HepG2 (cell line): ENCODE results near the gene GRIK3. TPM values are rescaled to one million over a fixed set of nuclear protein-coding genes. Genes with fewer than 3 reads are reported as not detected.

Experiments used
- ATAC-seq: fragments of 200-7000 bp; cut with Tn5 transposase; 3 replicates; pipeline ENCODE4 v1.9.1; 2020; ENCODE audit warnings: mild to moderate bottlenecking, moderate library complexity
- BruUV-seq: library from RNA; stranded (reverse); fragments of 400-500 nt; replicated peaks from 2 replicates; lab custom pipeline; 2021; lab: Mats Ljungman, UMichigan
- CTCF ChIA-PET: fragments of 300-600 bp; formaldehyde crosslinking; extraction: SDS; loops from one replicate; lab custom pipeline; 2021; ENCODE audit warnings: low total read pairs, inconsistent platforms, low intra/inter-chr PET ratio; lab: Yijun Ruan, JAX
- POLR2A ChIA-PET: fragments of 350-600 bp; sonication (Branson Sonifier 250); formaldehyde crosslinking; loops from one replicate; lab custom pipeline; 2020; ENCODE audit warnings: antibody characterized with exemption, inconsistent platforms; lab: Yijun Ruan, JAX
- DNase-seq: peaks from one replicate; pipeline ENCODE4 v3.0.0-alpha.2; 2015; ENCODE audit warnings: low spot score
- FAIRE-seq: peaks from 3 replicates; lab custom pipeline; 2011; peaks lifted over from hg19 to GRCh38; lab: Jason Lieb, UNC
- H2AFZ ChIP-seq: one replicate; pipeline ENCODE4 v1.6.1; 2011; ENCODE audit warnings: low read length, inconsistent platforms
- H3K27ac ChIP-seq: fragments of 300-600 bp; 3 replicates; pipeline ENCODE4 v1.8.0; 2011; ENCODE audit warnings: mixed run types, mild to moderate bottlenecking, mixed read lengths, low read length, inconsistent platforms; ENCODE audit not compliant: insufficient read depth; ENCODE audit errors: extremely low read length
- H3K27me3 ChIP-seq, 2 experiments: fragments of 200-600 bp in 1 of 2; 2 replicates in 1 of 2; 3 replicates in 1 of 2; pipeline versions ENCODE4 v1.6.0 to v1.8.0; 2011; ENCODE audit warnings: low read length in 2 of 2, mild to moderate bottlenecking in 2 of 2, moderate library complexity in 2 of 2, inconsistent platforms in 1 of 2; ENCODE audit not compliant: insufficient read depth in 2 of 2, control insufficient read depth in 1 of 2
- H3K36me3 ChIP-seq, 2 experiments: fragments of 200-600 bp in 1 of 2; replicated peaks in 1 of 2; 2 replicates in 1 of 2; 3 replicates in 1 of 2; pipeline versions ENCODE4 v1.5.1 to v1.8.0; 2011; ENCODE audit warnings: low read length in 2 of 2, inconsistent platforms in 1 of 2; ENCODE audit not compliant: insufficient read depth in 2 of 2, control insufficient read depth in 1 of 2
- H3K4me1 ChIP-seq: 2 replicates; pipeline ENCODE4 v1.5.1; 2012; ENCODE audit warnings: low read length, inconsistent platforms; ENCODE audit not compliant: insufficient read depth
- H3K4me2 ChIP-seq: 2 replicates; pipeline ENCODE4 v1.6.0; 2011; ENCODE audit warnings: low read depth, low read length, inconsistent platforms
- H3K4me3 ChIP-seq, 3 experiments: fragments of 200-600 bp in 1 of 3; sonication (generic), shearing (Covaris generic) in 1 of 3; replicated peaks in 1 of 3; 2 replicates each; pipeline ENCODE4 v1.5.1; 2011 to 2016; ENCODE audit warnings: low read length in 3 of 3, inconsistent platforms in 2 of 3, low read depth in 2 of 3, mild to moderate bottlenecking in 2 of 3, control low read depth in 1 of 3, mixed read lengths in 1 of 3; ENCODE audit not compliant: insufficient read depth in 1 of 3
- H3K79me2 ChIP-seq: one replicate; pipeline ENCODE4 v1.6.1; 2011; ENCODE audit warnings: low read length, inconsistent platforms; ENCODE audit not compliant: insufficient read depth
- H3K9ac ChIP-seq: 2 replicates; pipeline ENCODE4 v1.6.0; 2011; ENCODE audit warnings: mild to moderate bottlenecking, low read depth, low read length, inconsistent platforms; ENCODE audit not compliant: insufficient read depth
- H3K9me3 ChIP-seq: 2 replicates; pipeline ENCODE4 v1.5.1; 2012; ENCODE audit warnings: mild to moderate bottlenecking, low read length
- H4K20me1 ChIP-seq: 2 replicates; pipeline ENCODE4 v1.6.0; 2011; ENCODE audit warnings: inconsistent platforms, mild to moderate bottlenecking, low read length, moderate library complexity; ENCODE audit not compliant: insufficient read depth
- NCOA2 ChIP-seq: sonication (generic); formaldehyde crosslinking; IDR thresholded peaks from 2 replicates; pipeline ENCODE4 v1.8.0; 2022; ENCODE audit warnings: inconsistent platforms
- NR2F2 ChIP-seq: IDR thresholded peaks from 2 replicates; pipeline ENCODE4 v1.6.1; 2012; ENCODE audit warnings: low read depth, inconsistent platforms, borderline replicate concordance
- SKI ChIP-seq: fragments of 450-650 bp; IDR thresholded peaks from one replicate; pipeline ENCODE4 v1.6.1; 2018; ENCODE audit warnings: mild to moderate bottlenecking; ENCODE audit not compliant: partially characterized antibody
- U2AF1 ChIP-seq: fragments of 200-400 bp; formaldehyde crosslinking; optimal IDR thresholded peaks from 2 replicates; pipeline ENCODE3; 2017; ENCODE audit warnings: mild to moderate bottlenecking, low read depth, low read length
- ZBTB21 ChIP-seq: sonication (generic); formaldehyde crosslinking; IDR thresholded peaks from 2 replicates; pipeline ENCODE4 v1.4.0; 2020; ENCODE audit warnings: missing genetic modification reagents
- ZMYM4 ChIP-seq: sonication (generic); formaldehyde crosslinking; IDR thresholded peaks from 2 replicates; pipeline ENCODE4 v1.8.1; 2023; ENCODE audit warnings: mild to moderate bottlenecking, missing genetic modification reagents
- ZNF33A ChIP-seq: sonication (generic); formaldehyde crosslinking; IDR thresholded peaks from 2 replicates; pipeline ENCODE4 v1.5.1; 2020; ENCODE audit warnings: missing genetic modification reagents, mild to moderate bottlenecking, moderate library complexity, borderline replicate concordance
- ZSCAN5A ChIP-seq: sonication (generic); formaldehyde crosslinking; IDR thresholded peaks from 2 replicates; pipeline ENCODE4 v1.8.0; 2022; ENCODE audit warnings: mild to moderate bottlenecking, missing genetic modification reagents, borderline replicate concordance
- WGBS: methylation state at CpG from one replicate; pipeline ENCODE4 v1.1.6; 2017; ENCODE audit warnings: low lambda C conversion rate; 5-methylcytosine and 5-hydroxymethylcytosine counted together
- in situ Hi-C: cut with HindIII; loops from 2 replicates; pipeline ENCODE4 v1.10.0; 2017; ENCODE audit warnings: low pct_unique_long_range_greater_than_20kb; ENCODE audit not compliant: extremely low pct_ligation_motif_present
- intact Hi-C: fragments of 100-400 bp; cut with micrococcal nuclease; formaldehyde crosslinking; loops from one replicate; pipeline ENCODE4 v1.10.0; 2022; ENCODE audit not compliant: unreplicated experiment
- polyA plus RNA-seq, 8 experiments: library from polyadenylated mRNA; depleted of rRNA in 3 of 8; stranded (reverse) in 7 of 8; unstranded in 1 of 8; fragments of >200 nt; fragmentation: Illumina TruSeq in 4 of 8; extraction: Trizol in 4 of 8; gene quantifications; 2 replicates each; pipeline versions ENCODE4 v1.2.1 to v1.2.3, GENCODE V29; 2011 to 2016; ENCODE audit warnings: low read depth in 4 of 8, missing spikeins in 1 of 8, mixed read lengths in 1 of 8; ENCODE audit not compliant: insufficient read depth in 1 of 8
- total RNA-seq, 5 experiments: library from RNA; depleted of rRNA; stranded (reverse); fragments of >200 nt; fragmentation: Illumina TruSeq; extraction: Trizol; gene quantifications; 2 replicates each; pipeline ENCODE4 v1.2.3, GENCODE V29; 2016; ENCODE audit warnings: low read depth in 1 of 5
- TF ChIP-seq, protein P1 (sequence below), 2 experiments: fragments of 450-650 bp in 1 of 2; sonication (generic) in 1 of 2; formaldehyde crosslinking; IDR thresholded peaks; 2 replicates each; pipeline versions ENCODE4 v1.5.0 to v1.8.0; 2020 to 2022; ENCODE audit warnings: mild to moderate bottlenecking in 1 of 2, missing genetic modification reagents in 1 of 2
- TF ChIP-seq, protein P2 (sequence below): sonication (generic); formaldehyde crosslinking; IDR thresholded peaks from 2 replicates; pipeline ENCODE4 v1.4.0; 2020; ENCODE audit warnings: mild to moderate bottlenecking, missing genetic modification reagents

GRIK3 gene
- total and polyA plus RNA-seq, 2 of the 13 experiments (the other 11 are each of a cell fraction or from before 2014, with no cell fraction given) = not detected

GRCh38 chr1:36773827-36774541 is 260.3 kb downstream of the GRIK3 start:
- peaks cover 9 to 36% of the 10 kb centered on the region in 2 experiments; a peak in 4 of 5 replicates for H3K27me3 ChIP-seq
- DNase-seq (no peak), ATAC-seq (no peak), FAIRE-seq (no peak)
- 21% methylated on average over 13 of the region's 13 CpGs for whole genome bisulfite sequencing
- TF ChIP-seq, protein P1, sequence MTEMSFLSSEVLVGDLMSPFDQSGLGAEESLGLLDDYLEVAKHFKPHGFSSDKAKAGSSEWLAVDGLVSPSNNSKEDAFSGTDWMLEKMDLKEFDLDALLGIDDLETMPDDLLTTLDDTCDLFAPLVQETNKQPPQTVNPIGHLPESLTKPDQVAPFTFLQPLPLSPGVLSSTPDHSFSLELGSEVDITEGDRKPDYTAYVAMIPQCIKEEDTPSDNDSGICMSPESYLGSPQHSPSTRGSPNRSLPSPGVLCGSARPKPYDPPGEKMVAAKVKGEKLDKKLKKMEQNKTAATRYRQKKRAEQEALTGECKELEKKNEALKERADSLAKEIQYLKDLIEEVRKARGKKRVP (CRISPR knock-in tag; IDR thresholded peaks at IDR 0.05) = 0 out of 4 replicates have a peak, but pooled peaks of 1 of the 2 experiments have one; percentile 16
- no peak for TF ChIP-seq ZBTB21 (CRISPR knock-in tag)
- no peak for TF ChIP-seq U2AF1
- CTCF ChIA-PET = no interaction called here
- POLR2A ChIA-PET = no interaction called here
- H3K4me2 ChIP-seq = no peak overlapping the region
- no peak overlapping the region for H3K9ac ChIP-seq
- H3K9me3 ChIP-seq = no peaks in the 10 kb centered on the region
- H3K36me3 ChIP-seq = no peaks in the 10 kb centered on the region
- H3K4me3 ChIP-seq = no peak overlapping the region
- H2AFZ ChIP-seq = no peak overlapping the region
- H4K20me1 ChIP-seq = no peaks in the 10 kb centered on the region
- intact Hi-C loops = no loop called here
- H3K27ac ChIP-seq = no peak overlapping the region
- in situ Hi-C loops = no loop called here
- H3K79me2 ChIP-seq = no peaks in the 10 kb centered on the region
- H3K4me1 ChIP-seq = no peaks in the 10 kb centered on the region
- BruUV-seq = no TSS peak

- Histone ChIP-seq H2AFZ (no peak overlapping the region), H3K27me3 (peaks cover 9 to 43% of the 10 kb centered on the region in 2 experiments; a peak in 4 of 5 replicates), H3K9ac (no peak overlapping the region), H3K9me3 (no peaks in the 10 kb centered on the region), H3K4me3 (no peak overlapping the region), H3K4me1 (no peaks in the 10 kb centered on the region), H3K4me2 (no peak overlapping the region), H4K20me1 (no peaks in the 10 kb centered on the region), H3K36me3 (no peaks in the 10 kb centered on the region), H3K27ac (no peak overlapping the region), H3K79me2 (no peaks in the 10 kb centered on the region)
- DNase-seq (no peak), FAIRE-seq (no peak), ATAC-seq (no peak)
- intact Hi-C loops (no loop called here), in situ Hi-C loops (no loop called here)
- WGBS = 0% methylated on average over 3 of the region's 8 CpGs
- ChIA-PET POLR2A (no interaction called here), CTCF (no interaction called here)
- no TSS peak for BruUV-seq
- TF ChIP-seq ZNF33A (CRISPR knock-in tag) = no peak
- TF ChIP-seq SKI = no peak
- no peak for TF ChIP-seq ZMYM4
- TF ChIP-seq, protein P2, sequence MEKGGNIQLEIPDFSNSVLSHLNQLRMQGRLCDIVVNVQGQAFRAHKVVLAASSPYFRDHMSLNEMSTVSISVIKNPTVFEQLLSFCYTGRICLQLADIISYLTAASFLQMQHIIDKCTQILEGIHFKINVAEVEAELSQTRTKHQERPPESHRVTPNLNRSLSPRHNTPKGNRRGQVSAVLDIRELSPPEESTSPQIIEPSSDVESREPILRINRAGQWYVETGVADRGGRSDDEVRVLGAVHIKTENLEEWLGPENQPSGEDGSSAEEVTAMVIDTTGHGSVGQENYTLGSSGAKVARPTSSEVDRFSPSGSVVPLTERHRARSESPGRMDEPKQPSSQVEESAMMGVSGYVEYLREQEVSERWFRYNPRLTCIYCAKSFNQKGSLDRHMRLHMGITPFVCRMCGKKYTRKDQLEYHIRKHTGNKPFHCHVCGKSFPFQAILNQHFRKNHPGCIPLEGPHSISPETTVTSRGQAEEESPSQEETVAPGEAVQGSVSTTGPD = no peak
- no peak for TF ChIP-seq ZSCAN5A (CRISPR knock-in tag)
- no peak for TF ChIP-seq NCOA2 (CRISPR knock-in tag)
- TF ChIP-seq NR2F2 = no peak
Measured at GRCh38 chr1:36772647-36773495, 261.4 kb downstream of the GRIK3 start.
